C4-2B (cell line): ENCODE data around the gene JMJD7.

Source experiments
- H3K27ac ChIP-seq: fragments of 450-650 bp; 2 replicates; pipeline ENCODE4 v1.5.1; 2017
- ZFX ChIP-seq: fragments of 450-650 bp; IDR thresholded peaks from 2 replicates; pipeline ENCODE4 v1.6.1; 2017
- TF ChIP-seq, protein P1 (sequence below): fragments of 450-650 bp; conservative IDR thresholded peaks from 2 replicates; pipeline ENCODE4 v1.5.1; 2017; ENCODE audit warnings: mild to moderate bottlenecking

Gene JMJD7

DNA sequence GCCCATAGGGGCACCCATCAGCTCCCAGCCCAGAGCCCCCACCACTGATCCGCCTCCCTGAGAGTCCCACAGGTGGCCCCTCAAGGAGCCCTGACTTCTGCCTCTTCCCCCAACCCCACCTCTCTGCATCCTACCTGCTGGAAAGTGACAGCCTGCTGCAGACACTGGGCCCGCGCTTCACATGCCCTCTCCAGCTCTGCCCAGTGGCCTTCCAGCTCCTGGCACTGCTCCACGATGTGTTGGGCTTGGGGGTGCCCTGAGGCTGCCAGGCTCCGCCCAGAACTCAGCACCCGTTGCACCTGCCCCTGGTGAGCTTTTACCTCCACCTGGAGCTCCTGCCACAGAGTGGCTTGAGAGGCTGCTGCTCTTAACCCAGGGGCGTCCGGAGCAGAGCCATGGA, 45.8 kb downstream of the JMJD7 start:
- H3K27ac ChIP-seq: no peak overlapping the region
- no peak for TF ChIP-seq ZFX

DNA sequence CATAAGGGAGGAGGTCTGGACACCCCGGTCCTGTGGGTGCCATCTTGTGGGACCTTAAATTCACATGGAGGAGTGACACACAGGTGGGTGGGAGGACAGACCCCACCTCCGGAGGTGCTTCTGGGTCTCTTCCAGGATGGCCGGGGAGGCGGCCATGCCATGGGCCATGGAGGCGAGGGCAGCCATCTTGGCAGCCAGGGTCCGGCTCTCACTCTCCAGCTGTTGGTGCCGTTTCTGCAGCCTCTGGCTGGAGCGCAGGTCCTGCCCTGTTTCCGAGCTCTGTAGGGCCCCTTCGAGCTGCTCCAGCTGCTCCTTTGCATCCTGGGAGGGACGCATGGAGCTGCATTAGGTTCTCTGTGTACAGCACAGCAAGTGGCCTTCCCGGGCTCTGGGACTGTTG, 46.8 kb downstream of the JMJD7 start:
- no peak for TF ChIP-seq ZFX
- TF ChIP-seq, protein P1, sequence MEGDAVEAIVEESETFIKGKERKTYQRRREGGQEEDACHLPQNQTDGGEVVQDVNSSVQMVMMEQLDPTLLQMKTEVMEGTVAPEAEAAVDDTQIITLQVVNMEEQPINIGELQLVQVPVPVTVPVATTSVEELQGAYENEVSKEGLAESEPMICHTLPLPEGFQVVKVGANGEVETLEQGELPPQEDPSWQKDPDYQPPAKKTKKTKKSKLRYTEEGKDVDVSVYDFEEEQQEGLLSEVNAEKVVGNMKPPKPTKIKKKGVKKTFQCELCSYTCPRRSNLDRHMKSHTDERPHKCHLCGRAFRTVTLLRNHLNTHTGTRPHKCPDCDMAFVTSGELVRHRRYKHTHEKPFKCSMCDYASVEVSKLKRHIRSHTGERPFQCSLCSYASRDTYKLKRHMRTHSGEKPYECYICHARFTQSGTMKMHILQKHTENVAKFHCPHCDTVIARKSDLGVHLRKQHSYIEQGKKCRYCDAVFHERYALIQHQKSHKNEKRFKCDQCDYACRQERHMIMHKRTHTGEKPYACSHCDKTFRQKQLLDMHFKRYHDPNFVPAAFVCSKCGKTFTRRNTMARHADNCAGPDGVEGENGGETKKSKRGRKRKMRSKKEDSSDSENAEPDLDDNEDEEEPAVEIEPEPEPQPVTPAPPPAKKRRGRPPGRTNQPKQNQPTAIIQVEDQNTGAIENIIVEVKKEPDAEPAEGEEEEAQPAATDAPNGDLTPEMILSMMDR: no peak
- H3K27ac ChIP-seq: no peak overlapping the region

DNA sequence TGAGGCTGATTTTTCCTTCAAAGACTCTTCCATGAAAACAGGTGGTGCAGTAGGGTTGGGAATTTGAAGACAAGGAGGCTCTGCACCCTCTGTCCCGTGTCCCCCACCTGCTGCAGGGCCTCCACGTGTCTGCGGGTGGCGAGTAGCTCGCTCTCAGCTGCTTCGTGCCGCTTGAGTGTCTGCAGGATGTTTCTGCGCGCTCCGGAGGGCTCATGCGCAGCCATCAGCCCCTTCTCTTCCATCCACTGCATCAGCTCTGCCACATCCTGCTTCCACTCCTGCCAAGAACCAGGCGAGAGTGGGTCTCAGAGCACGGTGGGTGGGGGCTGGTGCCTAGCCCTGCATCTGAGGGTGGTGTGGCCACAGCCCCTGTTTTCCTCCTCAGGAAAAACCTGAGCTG, 48.1 kb downstream of the JMJD7 start:
- H3K27ac ChIP-seq: peak overlapping the region; percentile 82; the same call in 1 of the 2 replicates
- TF ChIP-seq, protein P1: no peak
- TF ChIP-seq ZFX: no peak

DNA sequence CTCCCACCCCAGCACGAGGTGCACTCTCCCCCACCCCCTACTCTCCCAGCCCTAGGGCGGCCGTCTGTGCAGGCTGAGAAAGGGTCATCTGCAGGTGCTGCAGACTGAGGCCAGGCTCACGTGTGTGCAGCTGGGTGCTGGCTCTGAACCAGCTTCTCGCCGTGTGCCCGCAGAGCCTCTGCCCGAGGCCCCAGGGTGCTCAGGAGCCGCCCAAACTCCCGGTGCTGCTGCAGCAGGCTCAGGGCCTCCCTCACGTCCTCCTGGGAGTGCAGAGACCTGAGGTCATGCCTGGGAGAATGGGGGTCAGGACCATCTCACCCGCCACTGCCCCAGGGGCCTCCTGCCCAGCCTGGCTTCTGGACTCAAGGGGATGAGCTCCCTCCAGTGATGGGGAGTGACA, 48.8 kb downstream of the JMJD7 start:
- no peak for TF ChIP-seq ZFX
- TF ChIP-seq, protein P1: no peak
- H3K27ac ChIP-seq: peak overlapping the region; percentile 82

DNA sequence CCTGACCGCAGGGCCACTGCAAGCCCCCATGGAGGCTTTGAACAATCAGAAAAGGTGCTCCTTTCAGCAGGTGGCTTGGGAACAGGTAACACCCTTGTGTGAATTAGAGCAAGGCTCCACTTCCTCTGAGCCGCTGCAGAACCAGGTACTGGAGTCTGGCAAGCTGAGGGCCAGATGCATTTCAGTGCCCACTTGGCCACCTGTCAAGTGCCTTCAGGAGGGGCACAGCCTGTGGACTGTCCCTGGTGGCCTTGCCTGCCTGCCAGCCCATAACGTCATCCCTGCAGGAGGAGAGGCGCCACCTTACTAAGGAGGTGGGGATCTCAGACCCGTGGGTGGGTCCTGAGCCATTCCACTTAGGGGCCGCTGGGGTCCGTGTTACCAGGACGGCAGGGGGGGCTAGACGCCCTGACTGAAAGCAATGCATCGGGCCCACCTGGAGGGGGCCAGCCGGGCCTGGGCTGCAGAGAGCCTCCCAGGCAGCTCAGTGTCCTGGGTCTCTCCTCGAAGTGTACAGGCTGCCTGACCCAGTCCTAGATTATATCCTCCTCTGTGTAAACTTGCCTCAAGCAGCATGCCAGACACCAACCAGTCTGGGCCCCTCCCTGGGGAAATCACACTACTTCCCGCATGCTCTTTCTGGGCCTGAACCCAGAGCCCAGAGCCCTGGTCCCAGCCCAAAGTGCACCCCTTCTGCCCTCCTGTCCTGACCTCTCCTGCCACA, 49.9 kb downstream of the JMJD7 start:
- TF ChIP-seq, protein P1: no peak
- peak; percentile 61; the same call in 1 of the 2 replicates for TF ChIP-seq ZFX
- H3K27ac ChIP-seq: peak overlapping the region; percentile 82

DNA sequence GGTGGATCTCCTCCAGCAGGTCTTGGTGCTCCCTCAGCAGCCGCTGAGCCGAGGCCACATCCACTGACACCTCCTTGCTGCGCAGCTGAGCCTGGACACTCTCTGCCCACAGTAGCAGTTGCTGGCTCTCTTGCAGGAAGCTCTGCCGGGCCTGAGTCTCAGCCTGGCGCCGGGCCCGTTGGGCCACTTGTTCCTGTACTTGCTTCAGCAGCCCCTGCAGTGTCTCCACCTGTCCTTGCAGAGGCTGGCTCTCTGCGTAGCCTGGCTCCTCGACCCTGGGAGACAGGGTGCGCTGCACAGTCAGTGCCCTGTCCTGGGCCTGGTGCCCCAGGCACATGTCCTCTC, 50.4 kb downstream of the JMJD7 start:
- no peak for TF ChIP-seq ZFX
- TF ChIP-seq, protein P1: no peak

DNA sequence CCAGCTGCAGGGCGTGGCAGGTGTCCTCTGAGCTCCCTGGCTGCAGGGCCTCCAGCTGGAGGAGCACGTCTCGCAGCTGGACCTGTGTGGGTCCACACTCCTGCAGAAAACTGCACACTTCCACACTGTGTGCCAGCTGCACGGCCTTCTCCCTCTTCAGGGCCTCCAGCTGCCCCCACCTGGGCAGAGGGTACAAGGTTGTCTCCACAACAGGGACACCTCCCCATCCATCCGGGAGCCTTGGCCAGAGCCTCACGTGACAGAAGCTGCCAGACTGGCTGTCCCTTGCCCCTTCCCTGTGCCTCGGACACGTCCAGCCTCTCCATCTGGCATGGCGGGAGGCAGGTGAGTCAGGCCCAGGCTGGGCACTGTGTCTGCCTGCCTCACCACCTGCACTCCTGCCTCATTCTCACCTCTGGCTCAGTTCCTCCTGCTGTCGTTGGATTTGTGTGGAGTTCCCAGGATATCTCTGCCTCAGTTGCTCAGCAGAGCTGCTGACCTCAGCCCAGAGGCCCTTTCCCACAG, 51.5 kb downstream of the JMJD7 start:
- peak overlapping the region; percentile 82 for H3K27ac ChIP-seq
- TF ChIP-seq ZFX: no peak
- TF ChIP-seq, protein P1: no peak

More for the DNA sequence above, 50.4 kb downstream of the JMJD7 start:
- H3K27ac ChIP-seq: peak overlapping the region; percentile 82
